GM21723 (cell line): ENCODE data around the gene DDI2.
A peak's percentile ranks its signal among the peaks of the same experiment; 100 is the strongest.
"Not testable (repeated sequence)": the region's sequence is repeated elsewhere in the genome, so short reads cannot be mapped to it uniquely, and the experiment has no call there.

Experiments
- ATAC-seq: cut with Tn5 transposase; IDR thresholded peaks from one replicate; pipeline ENCODE4 v1.9.1; 2021; ENCODE audit warnings: mild to moderate bottlenecking, moderate library complexity; ENCODE audit not compliant: unreplicated experiment

The DDI2 gene

GRCh38 chr1:15676688-15677661 is 59.7 kb downstream of the DDI2 start:
- no peak for ATAC-seq

DNA sequence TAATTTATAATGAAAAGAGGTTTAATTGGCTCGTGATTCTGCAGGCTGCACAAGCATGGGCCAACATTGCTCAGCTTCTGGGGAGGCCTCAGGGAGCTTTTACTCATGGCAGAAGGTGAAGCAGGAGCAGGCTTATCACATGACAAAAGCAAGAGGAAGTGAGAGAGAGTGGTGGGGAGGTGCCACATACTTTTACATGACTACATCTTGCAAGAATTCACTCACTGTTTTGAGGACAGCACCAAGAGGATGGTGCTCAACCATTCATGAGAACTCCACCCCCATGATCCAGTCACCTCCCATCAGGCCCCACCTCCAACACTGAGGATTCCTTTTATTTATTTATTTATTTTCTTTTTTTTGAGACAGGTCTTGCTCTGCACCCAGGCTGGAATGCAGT is 61.3 kb downstream of the DDI2 start:
- ATAC-seq = no peak

DNA sequence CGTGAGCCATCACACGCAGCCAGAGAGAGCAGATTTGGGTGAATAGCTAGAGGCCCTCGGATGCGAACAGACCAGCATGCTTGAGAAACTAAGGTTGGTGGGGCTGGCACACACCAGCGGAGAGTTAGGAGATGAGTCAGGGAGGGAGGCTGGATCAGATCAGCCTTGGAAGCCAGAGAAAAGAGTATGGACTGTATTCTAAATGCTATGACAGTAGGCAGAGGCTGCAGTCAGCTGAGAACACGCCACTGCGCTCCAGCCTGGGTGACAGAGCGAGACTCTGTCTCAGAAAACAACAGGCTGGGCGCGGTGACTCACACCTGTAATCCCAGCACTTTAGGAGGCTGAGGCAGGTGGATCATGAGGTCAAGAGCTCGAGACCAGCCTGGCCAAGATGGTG is 62.9 kb downstream of the DDI2 start:
- ATAC-seq = no peak

GRCh38 chr1:15680561-15681348 is 63.5 kb downstream of the DDI2 start:
- no peak for ATAC-seq

DNA sequence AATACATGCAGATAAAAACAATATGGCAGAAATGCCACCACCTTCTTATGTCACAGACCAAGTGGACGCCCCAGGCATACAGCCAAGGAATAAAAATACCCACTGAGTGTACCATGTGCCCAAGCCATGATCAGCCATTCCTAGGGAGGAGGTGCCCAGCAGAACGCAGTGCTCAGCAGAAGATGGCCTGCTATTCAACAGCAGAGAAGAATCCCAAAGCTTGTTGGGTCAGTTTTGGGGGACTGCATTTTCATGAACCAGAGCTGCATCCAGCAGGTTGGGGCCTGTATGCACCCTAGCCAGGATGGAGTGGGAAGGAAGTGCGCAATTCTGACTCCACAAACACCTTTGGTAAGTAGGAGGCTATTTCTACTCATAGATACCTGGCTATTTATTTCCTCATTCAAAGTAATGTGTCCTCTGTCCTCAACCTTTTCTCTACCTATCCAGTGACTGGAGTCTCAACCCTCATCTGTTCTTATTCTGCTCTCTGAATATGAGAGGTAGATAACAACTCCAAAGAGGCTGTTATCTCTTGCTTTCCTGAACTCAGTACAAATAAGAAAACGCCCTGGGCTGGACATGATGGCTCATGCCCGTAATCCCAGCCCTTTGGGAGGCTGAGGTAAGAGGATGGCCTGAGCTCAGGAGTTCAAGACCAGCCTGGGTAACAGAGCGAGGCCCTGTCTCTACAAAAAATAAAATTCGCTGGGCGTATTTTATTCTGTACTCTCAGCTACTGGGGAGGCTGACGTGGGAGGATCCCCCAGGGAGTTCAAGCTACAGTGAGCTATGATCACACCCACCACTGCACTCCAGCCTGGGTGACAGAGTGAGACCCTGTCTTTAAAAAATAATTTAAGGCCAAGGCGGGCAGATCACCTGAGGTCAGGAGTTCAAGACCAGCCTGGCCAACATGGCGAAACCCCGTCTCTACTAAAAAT is 64.4 kb downstream of the DDI2 start:
- ATAC-seq = no peak

GRCh38 chr1:15682936-15683341 is 65.7 kb downstream of the DDI2 start:
- ATAC-seq = no peak

DNA sequence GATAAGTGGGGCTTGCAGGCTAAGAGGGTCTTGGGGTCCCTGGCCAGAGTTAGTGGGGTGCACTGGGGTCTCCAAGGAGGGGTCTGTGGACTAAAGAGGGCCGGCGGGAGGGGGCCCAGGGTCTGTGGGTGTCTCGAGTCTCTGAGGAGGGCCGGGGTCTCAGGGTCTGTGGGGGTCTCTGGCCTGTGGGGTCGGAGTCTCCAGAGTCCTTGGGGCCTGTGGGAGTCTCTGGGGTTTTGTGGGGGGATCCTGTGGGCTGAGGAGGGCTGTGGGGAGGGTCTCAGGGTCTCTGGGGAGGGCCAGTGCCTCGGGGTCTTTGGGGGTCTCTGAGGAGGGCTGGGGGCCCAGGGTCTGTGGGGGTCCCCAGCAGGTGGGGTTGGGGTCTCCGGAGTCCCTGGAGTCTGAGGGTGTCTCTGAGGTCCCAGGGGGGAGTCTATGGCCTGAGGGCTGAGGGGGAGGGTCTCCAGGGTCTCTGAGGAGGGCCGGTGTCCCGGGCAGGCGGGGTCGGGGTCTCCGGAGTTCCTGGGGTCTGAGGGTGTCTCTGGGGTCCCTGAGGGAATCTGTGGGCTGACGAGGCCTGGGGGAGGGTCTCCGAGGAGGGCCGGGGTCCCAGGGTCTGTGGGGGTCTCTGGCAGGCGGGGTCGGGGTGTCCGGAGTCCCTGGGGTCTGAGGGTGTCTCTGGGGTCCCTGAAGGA is 66.2 kb downstream of the DDI2 start:
- ATAC-seq = no peak

GRCh38 chr1:15684042-15684461 is 66.8 kb downstream of the DDI2 start, which contains the start of gene PLEKHM2:
Gene PLEKHM2, plus strand, starts transcription at chr1:15684320. Its CDS starts 239 bp downstream, at chr1:15684559.
- ATAC-seq = peak; percentile 63

- no peak for ATAC-seq
Measured at GRCh38 chr1:15684468-15685291, 67.4 kb downstream of the DDI2 start.

- ATAC-seq = no peak
Measured at GRCh38 chr1:15685820-15686219, 68.6 kb downstream of the DDI2 start.

- ATAC-seq = no peak
Measured at GRCh38 chr1:15687446-15687845, 70.2 kb downstream of the DDI2 start.

- no peak for ATAC-seq
Measured at GRCh38 chr1:15690317-15690716, 73.1 kb downstream of the DDI2 start.

DNA sequence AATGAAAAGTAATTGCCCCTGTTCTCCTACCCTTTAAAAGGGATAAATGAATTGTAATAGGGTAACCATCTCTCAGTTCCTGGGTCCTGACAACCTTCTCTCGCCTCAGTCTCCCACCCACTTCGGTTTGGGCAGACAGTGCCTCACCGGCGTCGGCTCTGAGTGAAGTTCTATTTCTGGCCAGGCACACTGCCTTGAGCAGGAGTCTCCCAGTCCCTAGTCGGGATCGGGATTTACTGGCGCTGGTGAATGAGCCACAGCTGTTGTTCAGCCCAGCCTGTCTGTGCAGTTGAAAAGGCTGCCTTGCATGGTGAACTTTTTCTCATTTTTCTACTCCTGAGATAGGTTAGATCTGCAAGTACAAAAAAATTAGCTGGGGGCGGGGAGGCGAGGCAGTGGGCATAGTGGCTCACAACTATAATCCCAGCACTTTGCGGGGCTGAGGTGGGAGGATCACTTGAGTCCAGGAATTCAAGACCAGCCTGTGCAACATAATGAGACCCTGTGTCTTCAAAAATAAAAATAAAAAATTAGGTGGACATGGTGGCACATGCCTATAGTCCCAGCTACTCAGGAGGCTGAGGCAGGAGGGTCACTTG is 74.3 kb downstream of the DDI2 start:
- ATAC-seq = no peak

DNA sequence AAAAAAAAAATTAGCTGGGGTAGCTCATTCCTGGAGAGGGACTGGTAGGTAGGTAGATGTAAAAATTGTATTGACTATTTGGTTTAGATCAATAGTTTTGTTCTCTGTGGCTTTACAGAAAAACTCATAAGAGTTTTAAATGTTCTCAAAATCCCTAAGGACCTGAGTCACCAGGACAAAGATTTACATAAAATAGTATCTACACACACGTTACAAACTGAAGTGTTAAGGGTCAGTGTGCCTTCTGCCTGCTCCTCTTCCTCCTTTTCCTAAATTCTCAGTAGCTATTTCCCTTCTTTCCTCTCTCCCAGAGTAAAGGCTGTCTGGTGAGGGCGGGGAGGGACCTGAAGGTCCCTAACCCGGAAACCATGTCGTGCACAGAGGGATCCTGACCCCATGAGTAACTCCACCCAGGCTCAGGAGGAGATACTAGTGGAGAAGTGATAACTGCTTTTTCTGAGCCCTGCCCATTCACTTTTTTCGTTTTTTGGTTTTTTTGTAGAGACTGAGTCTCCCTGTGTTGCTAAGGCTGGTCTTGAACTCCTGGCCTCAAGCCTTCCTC is 74.9 kb downstream of the DDI2 start:
- no peak for ATAC-seq

DNA sequence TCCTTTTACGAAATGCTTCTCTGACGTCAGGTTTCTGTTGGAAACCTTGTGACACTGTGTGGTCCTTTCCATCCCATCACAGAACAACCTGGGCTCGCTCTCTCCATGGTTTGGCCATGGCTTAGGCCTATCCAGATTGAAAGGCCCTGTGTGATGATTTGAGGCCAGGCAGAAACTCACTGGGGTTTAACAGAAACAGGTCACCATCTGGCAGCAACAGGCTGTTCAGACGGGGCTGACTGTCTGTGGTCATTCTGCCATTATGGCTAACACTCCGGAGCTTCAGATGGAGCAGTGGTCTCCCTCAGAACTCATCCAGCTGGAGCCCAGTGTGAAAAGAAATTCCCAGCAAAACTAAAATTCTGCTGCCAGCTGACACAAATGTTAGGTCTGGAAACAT is 76.1 kb downstream of the DDI2 start:
- ATAC-seq = no peak

- peak; percentile 93 for ATAC-seq
Measured at GRCh38 chr1:15696956-15697521, 79.8 kb downstream of the DDI2 start.

GRCh38 chr1:15698201-15698600 is 80.9 kb downstream of the DDI2 start:
- ATAC-seq = no peak

GRCh38 chr1:15699321-15699720 is 82.1 kb downstream of the DDI2 start:
- not testable (repeated sequence) for ATAC-seq
